CD14-positive monocyte (primary cell): ENCODE results near the gene ARPC2. TPM values are rescaled to one million over a fixed set of nuclear protein-coding genes. Genes with fewer than 3 reads are reported as not detected.
A peak's percentile ranks its signal among the peaks of the same experiment; 100 is the strongest.

Experiments used
- DNase-seq, 3 donors: peaks; one replicate each; pipeline ENCODE4 v3.0.0-alpha.2; 2011 to 2022
- H2AFZ ChIP-seq: 2 replicates; pipeline ENCODE4 v1.6.0; 2012; ENCODE audit warnings: mild to moderate bottlenecking, low read depth, low read length, inconsistent platforms; ENCODE audit not compliant: insufficient read depth, poor library complexity, severe bottlenecking
- H3K27ac ChIP-seq, 2 donors: 1 replicate in 1 of 2; 2 replicates in 1 of 2; pipeline ENCODE4 v1.5.1; 2012 to 2013; ENCODE audit warnings: low read length in 2 of 2, control low read depth in 1 of 2, inconsistent platforms in 1 of 2, low read depth in 1 of 2, mild to moderate bottlenecking in 1 of 2
- H3K27me3 ChIP-seq, 2 donors: one replicate each; pipeline versions ENCODE4 v1.6.0 to v1.6.1; 2011 to 2013; ENCODE audit warnings: low read length in 2 of 2; ENCODE audit not compliant: control insufficient read depth in 2 of 2, insufficient read depth in 2 of 2
- H3K36me3 ChIP-seq, 2 donors: replicated peaks in 1 of 2; 1 replicate in 1 of 2; 2 replicates in 1 of 2; pipeline versions ENCODE4 v1.5.1 to v1.6.1; 2012 to 2013; ENCODE audit warnings: low read length in 2 of 2, control low read depth in 1 of 2, inconsistent platforms in 1 of 2, mild to moderate bottlenecking in 1 of 2; ENCODE audit not compliant: insufficient read depth in 2 of 2, control insufficient read depth in 1 of 2
- H3K4me1 ChIP-seq, 2 donors: 1 replicate in 1 of 2; 2 replicates in 1 of 2; pipeline versions ENCODE4 v1.5.1 to v1.6.1; 2012 to 2013; ENCODE audit warnings: low read length in 2 of 2, control low read depth in 1 of 2, inconsistent platforms in 1 of 2, mild to moderate bottlenecking in 1 of 2, moderate library complexity in 1 of 2; ENCODE audit not compliant: insufficient read depth in 2 of 2, control insufficient read depth in 1 of 2
- H3K4me2 ChIP-seq: replicated peaks from 2 replicates; pipeline ENCODE3; 2012; ENCODE audit warnings: low read length, moderate library complexity, mild to moderate bottlenecking; ENCODE audit not compliant: poor library complexity, severe bottlenecking; ENCODE audit errors: extremely low read depth
- H3K4me3 ChIP-seq, 3 experiments: fragments of 200-600 bp in 1 of 3; sonication (generic) in 1 of 3; replicated peaks in 1 of 3; 1 replicate in 2 of 3; 2 replicates in 1 of 3; pipeline ENCODE4 v1.5.1; 2011 to 2013; ENCODE audit warnings: low read length in 3 of 3, mild to moderate bottlenecking in 3 of 3, control low read depth in 2 of 3, low read depth in 2 of 3, inconsistent platforms in 1 of 3, moderate library complexity in 1 of 3
- H3K79me2 ChIP-seq: 2 replicates; pipeline ENCODE4 v1.6.0; 2012; ENCODE audit warnings: mild to moderate bottlenecking, control low read depth, inconsistent platforms, low read length, moderate library complexity; ENCODE audit not compliant: insufficient read depth
- H3K9ac ChIP-seq: 2 replicates; pipeline ENCODE4 v1.6.0; 2017; ENCODE audit warnings: low read length, mild to moderate bottlenecking; ENCODE audit not compliant: insufficient read depth, poor library complexity, severe bottlenecking
- H3K9me3 ChIP-seq, 2 donors: replicated peaks in 1 of 2; 1 replicate in 1 of 2; 2 replicates in 1 of 2; pipeline versions ENCODE4 v1.5.1 to v1.6.1; 2012 to 2013; ENCODE audit warnings: low read length in 2 of 2, control low read depth in 1 of 2; ENCODE audit not compliant: control insufficient read depth in 1 of 2, insufficient read depth in 1 of 2
- H4K20me1 ChIP-seq: 2 replicates; pipeline ENCODE4 v1.6.0; 2012; ENCODE audit warnings: mild to moderate bottlenecking, low read length, control low read depth, moderate library complexity; ENCODE audit not compliant: insufficient read depth
- H3K27ac Mint-ChIP-seq, 7 donors: one replicate each; pipeline ENCODE4 v1.8.0; 2020; ENCODE audit warnings: mild to moderate bottlenecking in 7 of 7, mixed read lengths in 7 of 7, moderate library complexity in 6 of 7, inconsistent platforms in 2 of 7
- H3K27me3 Mint-ChIP-seq, 3 donors: one replicate each; pipeline ENCODE4 v1.8.0; 2021 to 2022; ENCODE audit warnings: low read depth in 3 of 3, mild to moderate bottlenecking in 3 of 3, mixed read lengths in 3 of 3, moderate library complexity in 3 of 3, inconsistent platforms in 1 of 3
- H3K36me3 Mint-ChIP-seq, 2 donors: one replicate each; pipeline ENCODE4 v1.8.0; 2020; ENCODE audit warnings: mixed read lengths in 2 of 2, inconsistent platforms in 1 of 2, mild to moderate bottlenecking in 1 of 2
- H3K4me1 Mint-ChIP-seq: one replicate; pipeline ENCODE4 v1.8.0; 2020; ENCODE audit warnings: mild to moderate bottlenecking, mixed read lengths
- H3K4me3 Mint-ChIP-seq, 2 donors: one replicate each; pipeline ENCODE4 v1.8.0; 2020; ENCODE audit warnings: mild to moderate bottlenecking in 2 of 2, mixed read lengths in 2 of 2, moderate library complexity in 1 of 2
- H3K9me3 Mint-ChIP-seq, 7 donors: one replicate each; pipeline ENCODE4 v1.8.0; 2020 to 2022; ENCODE audit warnings: mixed read lengths in 7 of 7, mild to moderate bottlenecking in 6 of 7, moderate library complexity in 6 of 7, inconsistent platforms in 2 of 7
- WGBS: methylation state at CpG from one replicate; pipeline ENCODE4 v1.1.5; 2013; ENCODE audit warnings: missing lambda C conversion rate; ENCODE audit not compliant: insufficient coverage; 5-methylcytosine and 5-hydroxymethylcytosine counted together
- intact Hi-C, 2 donors: fragments of 100-400 bp; cut with micrococcal nuclease; formaldehyde crosslinking; loops; one replicate each; pipeline versions ENCODE4 v1.15.0 to v1.15.1; 2023
- polyA plus RNA-seq, 3 donors: library from polyadenylated mRNA; depleted of rRNA in 1 of 3; unstranded in 2 of 3; stranded (reverse) in 1 of 3; fragments of 300-500 nt in 2 of 3; fragments of >200 nt in 1 of 3; fragmentation: Illumina TruSeq in 2 of 3; gene quantifications; 1 replicate in 2 of 3; 2 replicates in 1 of 3; pipeline ENCODE4 v1.2.3, GENCODE V29; 2012 to 2021
- TF ChIP-seq, protein P1 (sequence below): fragments of 200-600 bp; IDR thresholded peaks from one replicate; pipeline ENCODE4 v1.8.0; 2022; ENCODE audit warnings: antibody characterized with exemption, mild to moderate bottlenecking

ARPC2 gene
- polyA plus RNA-seq, 3 donors, result 640 to 1,227 (median 1,162) TPM

DNA sequence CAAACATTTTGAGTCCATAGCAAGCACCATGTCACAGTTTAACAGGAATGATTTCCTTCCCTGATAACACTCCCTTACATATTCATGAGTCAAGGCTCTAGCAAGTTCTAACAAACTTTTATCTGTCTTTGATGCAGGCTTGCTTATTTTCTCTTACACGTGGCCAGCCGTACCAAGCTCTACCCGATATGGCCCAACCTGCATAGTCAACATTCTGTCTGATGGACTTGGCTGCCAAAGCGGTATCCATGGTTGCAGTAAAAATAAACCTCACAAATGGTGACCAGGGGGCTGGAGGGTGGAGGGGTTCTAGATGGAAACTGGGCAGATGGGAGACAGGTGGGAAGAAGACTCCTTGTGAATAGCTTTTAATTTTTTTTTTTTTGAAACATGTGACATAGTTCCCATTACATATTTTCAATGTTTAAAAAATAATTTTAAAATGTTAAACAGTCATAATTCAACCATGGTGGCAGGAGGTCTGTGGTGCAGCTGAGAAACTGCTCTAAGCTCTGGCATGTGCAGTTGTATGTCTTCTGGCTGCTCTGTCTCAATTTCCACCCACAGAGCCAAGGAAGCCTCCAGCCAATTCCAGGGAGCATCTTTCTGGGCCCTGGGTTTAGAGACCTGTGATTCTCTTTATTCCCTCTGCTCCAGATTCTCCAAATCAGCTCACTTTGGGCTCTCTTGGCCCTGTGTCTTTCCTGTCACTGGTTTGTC lies 29.5 kb upstream of the ARPC2 start:
- WGBS, result 90% methylated on average over 2 of the region's 4 CpGs
- no peaks in the 10 kb centered on the region for H3K27me3 ChIP-seq
- H3K4me1 ChIP-seq, result peaks cover 13 to 16% of the 10 kb centered on the region in 2 donors
- Mint-ChIP-seq H3K27ac (no peak overlapping the region), H3K36me3 (no peaks in the 10 kb centered on the region), H3K4me3 (no peak overlapping the region), H3K27me3 (peaks cover 0 to 5% (median 3%) of the 10 kb centered on the region in 3 donors), H3K9me3 (peaks cover 0 to 4% (median 0%) of the 10 kb centered on the region in 7 donors), H3K4me1 (peaks cover 14% of the 10 kb centered on the region)
- H2AFZ ChIP-seq, result no peak overlapping the region
- TF ChIP-seq, protein P1, sequence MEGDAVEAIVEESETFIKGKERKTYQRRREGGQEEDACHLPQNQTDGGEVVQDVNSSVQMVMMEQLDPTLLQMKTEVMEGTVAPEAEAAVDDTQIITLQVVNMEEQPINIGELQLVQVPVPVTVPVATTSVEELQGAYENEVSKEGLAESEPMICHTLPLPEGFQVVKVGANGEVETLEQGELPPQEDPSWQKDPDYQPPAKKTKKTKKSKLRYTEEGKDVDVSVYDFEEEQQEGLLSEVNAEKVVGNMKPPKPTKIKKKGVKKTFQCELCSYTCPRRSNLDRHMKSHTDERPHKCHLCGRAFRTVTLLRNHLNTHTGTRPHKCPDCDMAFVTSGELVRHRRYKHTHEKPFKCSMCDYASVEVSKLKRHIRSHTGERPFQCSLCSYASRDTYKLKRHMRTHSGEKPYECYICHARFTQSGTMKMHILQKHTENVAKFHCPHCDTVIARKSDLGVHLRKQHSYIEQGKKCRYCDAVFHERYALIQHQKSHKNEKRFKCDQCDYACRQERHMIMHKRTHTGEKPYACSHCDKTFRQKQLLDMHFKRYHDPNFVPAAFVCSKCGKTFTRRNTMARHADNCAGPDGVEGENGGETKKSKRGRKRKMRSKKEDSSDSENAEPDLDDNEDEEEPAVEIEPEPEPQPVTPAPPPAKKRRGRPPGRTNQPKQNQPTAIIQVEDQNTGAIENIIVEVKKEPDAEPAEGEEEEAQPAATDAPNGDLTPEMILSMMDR, result no peak
- H3K4me3 ChIP-seq, result no peak overlapping the region
- intact Hi-C loops, result loop anchor here (5.0 to 10.0 kb wide), 3 partner anchors 45 to 287 kb away; no protein-coding TSS in a partner anchor
- H3K79me2 ChIP-seq, result no peaks in the 10 kb centered on the region
- no peak overlapping the region for H3K9ac ChIP-seq
- H3K9me3 ChIP-seq, result no peaks in the 10 kb centered on the region
- no peaks in the 10 kb centered on the region for H4K20me1 ChIP-seq
- no peak for DNase-seq
- no peak overlapping the region for H3K4me2 ChIP-seq
- H3K27ac ChIP-seq, result no peak overlapping the region
- no peaks in the 10 kb centered on the region for H3K36me3 ChIP-seq

DNA sequence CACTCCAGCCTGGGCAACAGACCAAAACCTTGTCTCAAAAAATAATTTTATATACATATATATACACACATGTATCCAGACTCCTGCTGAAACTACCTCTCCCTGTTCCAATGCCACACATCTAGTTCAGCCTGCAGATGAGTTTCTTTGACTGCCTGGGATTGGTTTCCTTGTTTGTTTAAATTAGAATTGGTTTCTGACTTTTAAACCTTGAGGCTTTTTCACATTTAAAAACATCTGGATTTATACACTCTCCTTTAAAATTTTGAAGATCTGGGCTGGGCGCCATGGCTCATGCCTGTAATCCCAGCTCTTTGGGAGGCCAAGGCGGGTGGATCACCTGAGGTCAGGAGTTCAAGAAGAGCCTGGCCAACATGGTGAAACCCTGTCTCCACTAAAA lies 28.5 kb upstream of the ARPC2 start:
- intact Hi-C loops, result loop anchor here (5.0 to 10.0 kb wide), 3 partner anchors 44 to 286 kb away; no protein-coding TSS in a partner anchor
- no peak overlapping the region for H3K27ac ChIP-seq

More for the DNA sequence above, 28.5 kb upstream of the ARPC2 start:
- Histone ChIP-seq H3K36me3 (no peaks in the 10 kb centered on the region), H4K20me1 (no peaks in the 10 kb centered on the region), H3K4me3 (no peak overlapping the region), H3K27me3 (no peaks in the 10 kb centered on the region), H3K4me2 (no peak overlapping the region), H3K9me3 (no peaks in the 10 kb centered on the region), H3K4me1 (peaks cover 23 to 27% of the 10 kb centered on the region in 2 donors), H2AFZ (no peak overlapping the region), H3K79me2 (no peaks in the 10 kb centered on the region), H3K9ac (no peak overlapping the region)
- Mint-ChIP-seq H3K27me3 (peaks cover 0 to 5% (median 3%) of the 10 kb centered on the region in 3 donors), H3K27ac (peak overlapping the region in 1 of 7 donors; percentile 64), H3K9me3 (peaks cover 0 to 3% (median 0%) of the 10 kb centered on the region in 7 donors), H3K4me3 (no peak overlapping the region), H3K4me1 (peaks cover 23% of the 10 kb centered on the region), H3K36me3 (no peaks in the 10 kb centered on the region)
- TF ChIP-seq, protein P1, result no peak
- WGBS, result 80% methylated on average over 1 of the region's 2 CpGs
- no peak for DNase-seq
